HG03025 (cell line): Measurements from ENCODE around the gene LGI4.

Experiments used
- ATAC-seq: cut with Tn5 transposase; IDR thresholded peaks from one replicate; pipeline ENCODE4 v1.9.1; 2021; ENCODE audit warnings: mild to moderate bottlenecking, moderate library complexity; ENCODE audit not compliant: unreplicated experiment, low FRiP score

Gene LGI4

DNA sequence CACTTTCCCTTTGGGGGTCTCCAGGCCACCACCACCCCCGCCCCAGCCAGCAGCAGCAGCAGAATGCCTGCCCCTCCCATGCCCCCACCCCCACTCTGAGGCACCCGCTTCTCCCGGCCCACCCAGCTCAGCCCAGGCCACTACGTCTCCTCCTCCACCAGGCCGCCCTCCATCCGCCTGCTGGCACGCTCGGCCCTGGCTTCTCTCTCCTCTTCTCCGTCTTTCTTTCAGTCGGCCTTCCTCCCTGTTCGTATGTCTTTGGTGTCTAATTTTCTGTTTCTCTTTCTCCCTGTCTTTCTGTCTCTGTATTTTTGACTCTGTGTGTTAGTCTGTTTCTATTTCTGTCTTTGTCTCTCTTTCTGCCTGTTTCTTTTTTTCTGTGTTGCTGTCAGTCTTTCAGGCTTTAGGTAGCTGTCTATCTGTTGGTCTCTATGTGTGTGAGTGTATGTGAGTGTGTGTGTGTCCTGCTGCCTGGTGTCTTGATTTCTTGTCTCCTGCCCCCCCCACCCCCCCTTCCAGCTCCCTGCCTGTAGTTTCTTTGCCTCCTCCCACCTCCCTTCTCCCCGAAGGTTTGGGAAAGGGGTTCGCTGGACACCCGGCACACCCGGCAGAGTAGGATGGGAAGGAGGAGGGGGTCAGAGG, at the start of gene LGI4:
Gene LGI4 (minus strand): TSS at position 459 of the 642 bp plus-strand sequence. CDS start 379 bp downstream, at position 80.
- ATAC-seq, result no peak

- no peak for ATAC-seq
Observed at GRCh38 chr19:35184267-35184666, 49.4 kb upstream of the LGI4 start.

GRCh38 chr19:35181387-35181786, 46.5 kb upstream of the LGI4 start:
- no peak for ATAC-seq

DNA sequence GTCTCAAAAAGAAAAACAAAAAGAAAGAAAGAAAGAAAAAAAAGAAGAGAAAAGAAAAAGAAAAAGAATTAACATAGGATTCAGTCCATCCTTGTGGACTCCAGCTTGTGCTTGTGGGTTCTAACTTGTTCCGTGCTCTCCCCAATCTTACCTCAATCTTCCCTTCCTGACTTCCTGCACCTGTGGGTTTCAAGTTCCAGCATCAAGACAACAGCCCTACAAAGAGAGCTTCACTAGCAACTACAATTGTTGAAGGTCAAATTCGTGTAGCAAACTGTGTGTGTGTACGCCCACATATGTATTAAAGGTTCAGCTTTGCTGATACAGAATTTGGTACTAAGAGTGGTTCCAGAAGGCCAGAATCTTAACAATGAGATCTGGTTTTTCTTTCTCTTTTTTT, 45.0 kb upstream of the LGI4 start:
- ATAC-seq, result no peak

DNA sequence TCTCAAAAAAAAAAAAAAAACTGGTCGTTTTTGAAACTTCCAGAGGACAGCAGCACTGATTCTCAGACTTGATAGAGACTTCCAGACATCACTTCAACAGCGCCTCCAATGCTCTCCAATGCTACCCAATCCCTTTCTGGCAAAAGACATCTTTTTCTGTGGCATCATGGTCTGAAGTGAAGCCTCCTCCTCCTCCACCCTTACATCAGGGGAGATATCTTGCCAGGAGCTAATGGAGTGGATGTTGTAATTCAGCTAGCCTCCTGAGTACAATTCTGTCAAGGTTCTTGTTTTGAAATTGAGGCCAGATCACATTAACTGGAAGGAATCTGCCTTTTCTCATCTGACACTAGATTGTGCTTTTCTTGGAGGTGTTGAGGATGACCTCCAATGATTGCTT, 43.8 kb upstream of the LGI4 start:
- ATAC-seq, result no peak

- ATAC-seq, result no peak
Observed at GRCh38 chr19:35177377-35178274, 42.8 kb upstream of the LGI4 start.

DNA sequence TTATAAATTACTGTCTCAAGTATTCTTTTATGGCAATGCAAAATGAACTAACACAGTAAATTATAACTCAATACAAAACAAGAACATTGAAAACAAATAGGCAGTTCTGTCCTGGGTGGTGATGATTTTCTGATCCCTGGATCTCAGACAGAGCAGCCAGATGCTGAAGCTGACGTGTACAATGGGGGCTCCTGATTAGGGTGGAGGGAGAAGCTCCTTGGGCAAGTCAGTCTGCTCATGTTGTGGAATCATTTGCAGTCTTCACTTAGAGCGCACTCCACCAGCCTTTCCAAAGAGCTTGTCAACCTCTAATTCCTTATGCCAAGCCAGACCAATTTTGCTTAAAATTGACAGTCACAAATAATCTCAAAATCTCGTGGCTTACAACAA, 41.3 kb upstream of the LGI4 start:
- ATAC-seq, result no peak

DNA sequence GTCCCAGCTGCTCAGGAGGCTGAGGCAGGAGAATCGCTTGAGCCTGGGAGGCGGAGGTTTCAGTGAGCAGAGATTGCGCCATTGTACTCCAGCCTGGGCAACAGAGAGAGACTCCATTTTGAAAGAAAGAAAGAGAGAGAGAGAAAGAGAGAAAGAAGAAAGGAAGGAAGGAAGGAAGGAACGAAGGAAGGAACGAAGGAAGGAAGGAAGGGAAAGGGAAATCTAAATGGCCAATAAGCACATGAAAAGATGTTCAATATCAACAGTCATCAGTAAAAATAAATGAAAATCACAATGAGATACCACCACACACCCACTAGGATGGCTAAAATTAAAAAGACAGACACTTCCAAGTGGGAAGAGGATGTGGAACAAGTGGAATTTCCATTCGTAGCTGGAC, 39.4 kb upstream of the LGI4 start:
- no peak for ATAC-seq

GRCh38 chr19:35171730-35172129, 36.9 kb upstream of the LGI4 start:
- ATAC-seq, result no peak

DNA sequence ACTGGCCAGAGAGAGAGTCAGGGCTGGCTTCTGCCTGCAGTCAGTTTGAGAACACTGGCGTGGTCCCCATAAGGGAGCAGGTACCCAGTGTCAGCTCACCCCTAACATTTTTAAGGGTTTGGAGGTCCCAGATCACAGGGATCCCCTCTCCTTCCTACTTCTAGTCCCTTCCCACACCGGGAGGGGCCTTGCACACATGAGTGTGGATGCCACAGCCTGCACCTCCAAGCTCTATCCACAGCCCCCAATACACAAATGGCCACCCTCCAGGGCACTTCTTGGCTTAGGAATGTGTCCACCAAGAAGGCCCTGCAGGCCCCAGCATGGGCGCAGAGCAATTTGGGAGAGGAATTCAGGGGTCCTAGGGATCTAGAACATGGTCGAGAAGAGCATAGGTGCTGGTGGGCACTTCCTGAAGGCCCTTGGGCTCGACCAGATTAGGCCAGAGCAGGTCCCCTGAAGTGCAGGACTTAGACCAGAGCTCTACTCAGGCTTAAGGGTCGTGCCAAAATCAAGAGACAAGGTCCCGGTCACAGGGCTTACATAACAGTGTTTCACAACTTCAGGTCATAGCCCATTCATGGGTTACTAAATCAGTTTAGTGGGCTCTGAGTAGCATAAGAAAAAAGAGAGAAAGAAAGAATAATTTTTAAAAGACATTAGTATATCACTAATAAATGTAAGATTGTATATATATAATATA, 35.7 kb upstream of the LGI4 start:
- ATAC-seq, result no peak

DNA sequence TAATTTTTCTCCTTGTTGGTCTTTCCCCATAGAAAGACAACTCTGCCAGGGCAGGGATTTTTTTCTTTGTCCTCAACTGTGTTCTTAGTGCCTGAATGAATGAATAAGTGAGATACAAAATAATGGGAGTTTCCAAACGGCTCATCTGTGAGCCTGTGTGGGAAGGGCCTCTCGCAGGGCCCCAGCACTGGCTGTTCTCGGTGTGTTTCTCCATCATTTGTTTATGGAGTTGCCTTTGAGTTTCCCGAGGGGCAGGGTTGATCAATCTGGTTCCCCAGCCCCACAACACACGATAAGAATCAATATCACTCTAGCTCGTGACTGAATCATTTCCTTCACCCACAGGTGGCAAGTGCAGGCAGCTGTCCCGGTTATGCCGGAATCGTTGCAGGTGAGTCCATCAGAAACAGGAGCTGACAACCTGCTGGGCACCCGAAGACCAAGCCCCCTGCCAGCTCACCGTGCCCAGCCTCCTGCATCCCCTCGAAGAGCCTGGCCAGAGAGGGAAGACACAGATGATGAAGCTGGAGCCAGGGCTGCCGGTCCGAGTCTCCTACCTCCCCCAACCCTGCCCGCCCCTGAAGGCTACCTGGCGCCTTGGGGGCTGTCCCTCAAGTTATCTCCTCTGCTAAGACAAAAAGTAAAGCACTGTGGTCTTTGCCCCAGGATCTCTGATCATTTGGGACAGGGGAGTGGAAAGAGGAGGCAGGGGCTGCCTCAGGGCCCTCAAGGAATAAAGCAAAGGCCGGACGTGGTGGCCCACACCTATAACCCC, 34.5 kb upstream of the LGI4 start:
- no peak for ATAC-seq

GRCh38 chr19:35168196-35168595, 33.3 kb upstream of the LGI4 start:
- no peak for ATAC-seq

DNA sequence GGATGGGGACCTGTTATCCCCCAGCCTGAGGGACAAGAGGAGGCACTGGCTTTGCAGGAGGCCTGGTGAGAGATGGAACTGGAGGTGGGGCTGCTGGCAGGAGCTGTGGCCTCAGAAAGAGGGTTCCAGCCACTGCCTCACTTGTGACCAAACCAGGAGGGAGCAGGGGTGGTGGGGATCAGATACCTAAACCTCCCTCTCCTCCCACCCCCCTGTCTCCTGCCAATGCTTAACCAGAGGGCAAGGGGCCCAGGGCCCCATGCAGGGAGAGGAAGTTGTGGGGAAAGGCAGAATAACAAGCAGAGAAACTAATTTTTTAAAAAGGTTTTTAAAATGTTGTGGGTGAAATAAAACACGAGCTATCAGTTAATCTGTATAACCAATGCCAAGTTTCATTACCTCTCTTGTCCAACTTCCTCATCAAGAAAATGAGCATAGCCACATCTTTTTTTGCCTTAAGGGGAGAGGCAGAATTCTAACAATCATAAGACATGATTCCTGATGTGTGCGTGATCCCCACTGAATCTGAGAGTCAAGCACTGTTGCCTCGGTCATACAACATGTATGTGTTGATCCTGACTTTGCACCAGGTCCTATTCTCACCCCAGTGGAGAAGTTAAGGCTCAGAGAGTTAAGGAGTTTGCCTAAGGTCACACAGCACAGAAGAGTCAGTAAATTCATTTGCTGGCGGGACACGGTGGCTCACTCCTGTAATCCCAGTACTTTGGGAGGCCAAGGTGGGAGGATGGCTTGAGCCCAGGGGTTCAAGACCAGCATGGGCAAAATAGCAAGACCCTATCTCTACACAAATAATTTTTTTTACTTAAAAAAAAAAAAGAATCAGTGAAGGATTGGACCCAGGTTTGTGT, 32.6 kb upstream of the LGI4 start:
- ATAC-seq, result no peak

DNA sequence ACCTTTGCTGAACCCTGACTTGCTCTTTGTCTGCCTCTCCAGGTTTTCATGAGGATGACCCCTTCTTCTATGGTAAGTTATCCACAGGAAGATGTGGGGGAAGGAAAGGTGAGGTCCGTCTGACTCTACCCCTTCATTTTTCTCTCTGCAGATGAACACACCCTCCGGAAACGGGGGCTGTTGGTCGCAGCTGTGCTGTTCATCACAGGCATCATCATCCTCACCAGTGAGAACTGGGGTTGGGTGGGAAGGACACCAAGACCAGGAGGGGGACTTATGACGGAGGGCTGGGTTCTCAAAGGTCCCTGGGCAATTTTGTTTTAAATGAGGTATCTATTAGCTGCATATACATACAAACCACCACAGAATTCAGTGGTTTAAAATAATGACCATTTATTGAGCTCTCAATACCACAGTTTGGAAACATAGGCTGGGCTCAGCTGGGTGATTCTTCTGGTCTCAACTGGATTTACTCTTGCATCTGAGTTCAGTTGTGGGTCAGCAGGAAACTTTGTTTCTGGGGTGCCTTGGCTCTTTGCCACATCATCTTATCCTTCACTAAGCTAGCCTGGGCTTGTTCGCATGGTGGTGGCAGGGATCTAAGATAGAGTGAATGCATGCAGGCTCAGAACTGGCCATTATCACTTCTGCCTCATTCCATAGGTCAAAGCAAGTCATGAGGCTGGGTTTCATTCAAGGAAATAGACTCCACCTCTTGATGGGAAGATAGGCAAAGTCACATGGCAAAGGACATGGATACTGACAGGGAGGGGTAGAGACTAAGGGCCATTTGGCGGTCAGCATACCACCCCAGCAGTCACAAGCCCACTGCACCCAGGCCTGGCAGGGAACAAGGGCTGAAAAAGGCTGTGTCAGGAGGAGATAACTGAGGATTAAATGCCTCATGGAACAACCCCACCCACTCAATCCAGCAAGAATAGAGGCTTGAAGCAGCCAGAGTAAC, 31.5 kb upstream of the LGI4 start:
- ATAC-seq, result no peak

DNA sequence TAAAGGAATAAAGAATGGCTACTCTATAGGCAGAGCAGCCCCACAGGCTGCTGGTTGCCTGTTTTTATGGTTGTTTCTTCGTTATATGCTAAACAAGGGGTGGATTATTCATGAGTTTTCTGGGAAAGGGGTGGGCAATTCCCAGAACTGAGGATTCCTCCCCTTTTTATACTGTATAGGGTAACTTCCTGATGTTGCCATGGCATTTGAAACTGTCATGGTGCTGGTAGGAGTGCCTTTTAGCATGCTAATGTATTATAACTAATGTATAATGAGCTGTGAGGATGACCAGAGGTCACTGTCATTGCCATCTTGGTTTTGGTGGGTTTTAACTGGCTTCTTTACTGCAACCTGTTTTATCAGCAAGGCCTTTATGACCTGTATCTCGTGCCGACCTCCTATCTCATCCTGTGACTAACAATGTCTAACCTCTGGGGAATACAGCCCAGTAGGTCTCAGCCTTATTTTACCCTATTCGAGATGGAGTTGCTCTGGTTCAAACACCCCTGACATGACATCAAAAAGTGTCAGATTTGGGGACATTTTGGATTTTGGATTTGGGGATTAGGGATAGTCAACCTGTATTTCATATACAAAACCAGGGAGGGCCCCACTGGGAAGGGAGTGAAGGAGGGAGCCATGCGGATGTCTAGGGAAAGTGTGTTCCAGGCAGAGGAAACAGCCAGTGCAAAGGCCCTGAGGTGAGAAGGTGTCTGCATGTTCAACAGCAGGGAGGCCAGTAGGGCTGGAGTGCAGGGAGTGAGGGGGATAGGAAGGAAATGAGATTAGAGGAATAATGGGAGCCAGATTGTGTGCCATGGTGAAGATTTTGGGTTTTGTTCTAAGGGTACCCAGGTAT, 30.6 kb upstream of the LGI4 start:
- no peak for ATAC-seq

DNA sequence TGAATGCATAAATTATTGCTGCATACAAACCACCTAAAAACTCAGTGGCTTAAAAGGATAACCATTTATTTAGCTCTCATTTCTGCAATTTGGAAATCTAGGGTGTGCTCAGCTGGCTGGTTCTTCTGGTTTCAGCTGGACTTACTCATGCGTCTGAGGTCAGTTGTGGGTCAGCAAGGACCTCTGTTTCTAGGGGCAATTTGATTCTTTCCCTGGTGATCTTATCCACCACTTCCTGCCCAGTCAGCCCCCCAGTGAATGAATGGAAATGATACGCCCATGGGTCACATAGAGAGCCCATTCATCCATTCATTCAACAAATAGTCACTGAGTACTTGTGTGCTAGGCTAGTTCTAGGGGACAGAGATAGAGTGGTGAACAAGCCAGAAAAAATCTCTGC, 29.6 kb upstream of the LGI4 start:
- no peak for ATAC-seq

DNA sequence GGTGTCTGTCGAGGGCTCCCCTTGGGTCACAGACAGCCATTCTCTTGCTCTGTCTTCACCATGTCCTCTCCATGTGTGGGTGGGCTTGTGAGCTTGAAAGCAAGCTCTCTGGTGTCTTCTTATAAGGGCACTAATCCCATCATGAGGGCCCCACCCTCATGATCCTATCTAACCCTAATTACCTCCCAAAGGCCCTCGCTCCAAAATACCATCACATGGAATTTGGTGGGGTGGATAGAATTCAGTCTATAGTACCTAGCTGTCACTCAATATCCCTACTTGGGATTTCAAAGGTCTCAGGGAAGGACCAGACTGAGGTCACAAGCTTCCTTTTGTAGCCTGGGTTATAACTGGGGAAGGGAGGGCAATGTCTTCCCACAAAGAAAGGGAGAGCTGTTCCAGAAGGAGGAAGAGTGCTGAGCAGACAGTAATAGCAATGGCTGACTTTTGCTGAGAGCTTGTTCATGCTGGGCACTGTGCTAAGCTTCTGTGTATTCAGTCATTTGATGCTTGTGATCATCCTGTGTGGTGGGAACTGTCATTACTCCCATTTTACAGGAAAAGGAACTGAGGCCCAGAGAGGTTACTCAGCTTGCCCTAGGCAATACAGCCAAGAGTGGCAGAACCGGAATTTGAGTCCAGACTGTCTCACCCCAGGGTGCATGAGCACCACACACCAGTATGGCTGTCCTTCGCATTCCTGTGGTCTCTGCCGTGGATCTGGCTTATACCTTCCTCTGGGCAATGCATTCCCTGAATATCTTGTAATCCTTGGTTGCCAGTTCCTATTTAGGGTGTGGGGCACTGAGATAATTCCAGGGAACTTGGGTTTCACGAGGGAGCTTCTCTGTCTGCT, 27.8 kb upstream of the LGI4 start:
- no peak for ATAC-seq
